Measurements from ENCODE around the gene ANLN. TPM values are rescaled to one million over a fixed set of nuclear protein-coding genes. Genes with fewer than 3 reads are reported as not detected.
"Not testable (repeated sequence)": the region's sequence is repeated elsewhere in the genome, so short reads cannot be mapped to it uniquely, and the experiment has no call there.

Gene ANLN
- total and polyA plus RNA-seq, 2 experiments from 2014 or later: 26.9 to 66.7 TPM

GRCh38 chr7:36381056-36381455 is 8.6 kb upstream of the ANLN start:
- TF ChIP-seq EZH2phosphoT487 (IDR thresholded peaks at IDR 0.05; ENCODE audit: unreplicated experiment): no peak
- TF ChIP-seq ZNF331 (CRISPR knock-in tag; IDR thresholded peaks at IDR 0.05; ENCODE audit: low read depth): no peak
- no peak for TF ChIP-seq ZNF462 (CRISPR knock-in tag; IDR thresholded peaks at IDR 0.05)
- TF ChIP-seq JUNB (IDR thresholded peaks at IDR 0.05; ENCODE audit: unreplicated experiment): no peak
- no peak for TF ChIP-seq NANOG (IDR thresholded peaks at IDR 0.05; ENCODE audit: borderline replicate concordance)
- TF ChIP-seq, protein P1, sequence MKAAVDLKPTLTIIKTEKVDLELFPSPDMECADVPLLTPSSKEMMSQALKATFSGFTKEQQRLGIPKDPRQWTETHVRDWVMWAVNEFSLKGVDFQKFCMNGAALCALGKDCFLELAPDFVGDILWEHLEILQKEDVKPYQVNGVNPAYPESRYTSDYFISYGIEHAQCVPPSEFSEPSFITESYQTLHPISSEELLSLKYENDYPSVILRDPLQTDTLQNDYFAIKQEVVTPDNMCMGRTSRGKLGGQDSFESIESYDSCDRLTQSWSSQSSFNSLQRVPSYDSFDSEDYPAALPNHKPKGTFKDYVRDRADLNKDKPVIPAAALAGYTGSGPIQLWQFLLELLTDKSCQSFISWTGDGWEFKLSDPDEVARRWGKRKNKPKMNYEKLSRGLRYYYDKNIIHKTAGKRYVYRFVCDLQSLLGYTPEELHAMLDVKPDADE (IDR thresholded peaks at IDR 0.05): no peak
- H3K36me3 ChIP-seq (ENCODE audit: insufficient read depth): no peaks in the 10 kb centered on the region
- no peaks in the 10 kb centered on the region for H3K79me2 ChIP-seq (replicated peaks; ENCODE audit: insufficient read depth)
- no peaks in the 10 kb centered on the region for H4K20me1 ChIP-seq (replicated peaks; ENCODE audit: insufficient read depth)
- no peak overlapping the region for H3K27ac Mint-ChIP-seq
- H3K27ac ChIP-seq (ENCODE audit: low read depth): no peak overlapping the region
- H3F3A ChIP-seq (replicated peaks; ENCODE audit: low read depth): no peaks in the 10 kb centered on the region
- H3K9me3 Mint-ChIP-seq: peaks cover 12% of the 10 kb centered on the region
- H3K4me1 Mint-ChIP-seq: no peaks in the 10 kb centered on the region
- no peak overlapping the region for H3K4me2 ChIP-seq
- no peak overlapping the region for H2AFZ ChIP-seq
- no peaks in the 10 kb centered on the region for H3K9me2 ChIP-seq (ENCODE audit: insufficient read depth)
- ATAC-seq: no peak
- peaks cover 6% of the 10 kb centered on the region; the same call in 2 of the 3 replicates for H3K36me3 Mint-ChIP-seq (ENCODE audit: low read depth)
- H3K27me3 ChIP-seq (ENCODE audit: insufficient read depth): no peaks in the 10 kb centered on the region
- H3K4me3 ChIP-seq: no peak overlapping the region
- no peak for DNase-seq (ENCODE audit: low spot score)
- no peaks in the 10 kb centered on the region for H3K4me1 ChIP-seq (ENCODE audit: insufficient read depth)
- no peak overlapping the region for H3K4me3 Mint-ChIP-seq
- H3K27me3 Mint-ChIP-seq (ENCODE audit: insufficient read depth, low read depth, poor library complexity): peaks cover 3% of the 10 kb centered on the region

DNA sequence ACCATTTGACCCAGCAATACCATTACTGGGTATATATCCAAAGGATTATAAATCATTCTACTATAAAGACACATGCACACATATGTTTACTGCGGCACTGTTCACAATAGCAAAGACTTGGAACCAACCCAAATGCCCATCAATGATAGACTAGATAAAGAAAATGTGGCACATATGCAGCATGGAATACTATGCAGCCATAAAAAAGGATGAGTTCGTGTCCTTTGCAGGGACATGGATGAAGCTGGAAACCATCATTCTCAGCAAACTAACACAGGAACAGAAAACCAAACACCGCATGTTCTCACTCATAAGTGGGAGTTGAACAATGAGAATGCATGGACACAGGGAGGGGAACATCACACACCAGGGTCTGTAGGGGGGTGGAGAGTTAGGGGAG is 6.4 kb upstream of the ANLN start:
- not testable (repeated sequence) for H3K4me3 Mint-ChIP-seq; H2AFZ ChIP-seq; H3K27me3 ChIP-seq (ENCODE audit: insufficient read depth); H3K27ac Mint-ChIP-seq; H3K36me3 Mint-ChIP-seq (ENCODE audit: low read depth); H3F3A ChIP-seq (replicated peaks; ENCODE audit: low read depth); H3K27me3 Mint-ChIP-seq (ENCODE audit: insufficient read depth, low read depth, poor library complexity); DNase-seq (ENCODE audit: low spot score); H3K4me1 Mint-ChIP-seq; H3K27ac ChIP-seq (ENCODE audit: low read depth); H3K4me1 ChIP-seq (ENCODE audit: insufficient read depth); H3K4me2 ChIP-seq; ATAC-seq; H4K20me1 ChIP-seq (replicated peaks; ENCODE audit: insufficient read depth); H3K79me2 ChIP-seq (replicated peaks; ENCODE audit: insufficient read depth); H3K9me2 ChIP-seq (ENCODE audit: insufficient read depth); H3K36me3 ChIP-seq (ENCODE audit: insufficient read depth); H3K4me3 ChIP-seq
- peaks cover 12% of the 10 kb centered on the region for H3K9me3 Mint-ChIP-seq

DNA sequence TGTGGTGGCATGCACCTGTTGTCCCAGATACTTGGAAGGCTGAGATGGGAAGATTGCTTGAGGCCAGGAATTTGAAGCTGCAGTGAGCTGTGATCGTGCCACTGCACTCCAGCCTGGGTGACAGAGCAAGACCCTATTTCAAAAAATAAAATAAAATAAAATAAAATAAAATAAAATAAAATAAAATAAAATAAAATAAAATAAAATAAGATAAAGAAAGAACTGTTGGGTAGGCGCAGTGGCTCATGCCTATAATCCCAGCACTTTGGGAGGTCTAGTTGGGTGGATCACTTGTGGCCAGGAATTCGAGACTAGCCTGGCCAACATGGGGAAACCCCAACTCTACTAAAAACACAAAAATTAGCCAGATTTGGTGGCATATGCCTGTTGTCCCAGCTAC is 4.0 kb upstream of the ANLN start:
- not testable (repeated sequence) for H3F3A ChIP-seq (replicated peaks; ENCODE audit: low read depth); H3K27ac Mint-ChIP-seq; H3K4me3 Mint-ChIP-seq; H3K4me1 Mint-ChIP-seq; ATAC-seq; H3K27me3 Mint-ChIP-seq (ENCODE audit: insufficient read depth, low read depth, poor library complexity); H3K79me2 ChIP-seq (replicated peaks; ENCODE audit: insufficient read depth); DNase-seq (ENCODE audit: low spot score); H3K9me3 Mint-ChIP-seq; H3K4me2 ChIP-seq; H2AFZ ChIP-seq; H3K27ac ChIP-seq (ENCODE audit: low read depth); H3K27me3 ChIP-seq (ENCODE audit: insufficient read depth); H3K36me3 ChIP-seq (ENCODE audit: insufficient read depth); H3K36me3 Mint-ChIP-seq (ENCODE audit: low read depth); H3K4me1 ChIP-seq (ENCODE audit: insufficient read depth); H3K4me3 ChIP-seq; H3K9me2 ChIP-seq (ENCODE audit: insufficient read depth); H4K20me1 ChIP-seq (replicated peaks; ENCODE audit: insufficient read depth)
